ENCODE data around the gene ALDH8A1. TPM values are rescaled to one million over a fixed set of nuclear protein-coding genes. Genes with fewer than 3 reads are reported as not detected.

ALDH8A1 gene, protein sequence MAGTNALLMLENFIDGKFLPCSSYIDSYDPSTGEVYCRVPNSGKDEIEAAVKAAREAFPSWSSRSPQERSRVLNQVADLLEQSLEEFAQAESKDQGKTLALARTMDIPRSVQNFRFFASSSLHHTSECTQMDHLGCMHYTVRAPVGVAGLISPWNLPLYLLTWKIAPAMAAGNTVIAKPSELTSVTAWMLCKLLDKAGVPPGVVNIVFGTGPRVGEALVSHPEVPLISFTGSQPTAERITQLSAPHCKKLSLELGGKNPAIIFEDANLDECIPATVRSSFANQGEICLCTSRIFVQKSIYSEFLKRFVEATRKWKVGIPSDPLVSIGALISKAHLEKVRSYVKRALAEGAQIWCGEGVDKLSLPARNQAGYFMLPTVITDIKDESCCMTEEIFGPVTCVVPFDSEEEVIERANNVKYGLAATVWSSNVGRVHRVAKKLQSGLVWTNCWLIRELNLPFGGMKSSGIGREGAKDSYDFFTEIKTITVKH
- 1 to 10 TPM in 1 of 2 experiments, under 1 TPM in 1; 0.46 to 1.8 TPM for total RNA-seq

DNA sequence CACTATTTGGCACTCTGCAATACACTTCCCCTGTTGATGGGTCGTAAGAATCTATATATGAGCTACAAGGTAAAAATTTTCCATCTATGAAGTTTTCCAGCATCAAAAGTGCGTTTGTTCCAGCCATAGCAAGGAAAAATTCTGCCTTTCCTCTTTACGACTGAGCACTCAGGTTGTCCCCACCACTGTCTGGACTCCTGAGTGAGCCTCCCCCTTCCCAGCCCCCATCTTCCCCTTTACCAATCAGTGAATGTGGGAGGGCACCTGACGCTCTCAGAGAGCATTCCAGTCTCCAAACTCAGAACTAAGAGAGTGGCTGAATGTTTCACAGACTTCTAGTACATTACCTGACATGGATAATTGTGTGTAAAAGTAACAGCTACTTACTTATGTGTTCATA lies at the start of gene ALDH8A1:
Gene ALDH8A1, minus strand, starts transcription at position 175 of the 400 bp plus-strand sequence. Its CDS starts 48 bp downstream, at position 127.
- Mint-ChIP-seq H3K27ac (no peak within 1 kb of the TSS), H3K36me3 (no peaks in the 10 kb centered on the region), H3K9me3 (no peaks in the 10 kb centered on the region), H3K27me3 (no peaks in the 10 kb centered on the region), H3K4me3 (no peak within 1 kb of the TSS), H3K4me1 (no peaks in the 10 kb centered on the region)
- DNase-seq = no peak

DNA sequence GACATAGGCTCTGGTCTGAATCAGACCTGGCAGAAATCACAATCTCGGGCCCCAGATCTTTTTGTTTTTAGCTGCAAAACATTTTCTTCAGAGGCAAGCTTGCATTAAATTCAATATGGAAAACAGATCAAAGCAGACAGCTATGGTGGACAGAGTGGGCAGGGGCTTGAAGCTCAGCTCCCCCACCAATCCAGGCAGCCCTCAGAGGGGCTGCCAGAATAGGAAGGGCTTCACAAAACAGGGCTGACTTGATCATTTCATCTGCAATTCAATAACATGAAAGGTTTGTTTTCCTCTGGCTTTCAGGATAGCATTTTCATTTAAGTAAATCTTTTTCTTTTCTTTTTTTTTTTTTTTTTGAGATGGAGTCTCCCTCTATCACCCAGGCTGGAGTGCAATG lies 49.2 kb upstream of the ALDH8A1 start:
- peaks cover 26% of the 10 kb centered on the region for H3K36me3 Mint-ChIP-seq
- H3K9me3 Mint-ChIP-seq = no peaks in the 10 kb centered on the region
- H3K27me3 Mint-ChIP-seq = no peaks in the 10 kb centered on the region
- DNase-seq = no peak
- peaks cover 26% of the 10 kb centered on the region for H3K4me1 Mint-ChIP-seq
- H3K4me3 Mint-ChIP-seq = no peak overlapping the region
- H3K27ac Mint-ChIP-seq = no peak overlapping the region

DNA sequence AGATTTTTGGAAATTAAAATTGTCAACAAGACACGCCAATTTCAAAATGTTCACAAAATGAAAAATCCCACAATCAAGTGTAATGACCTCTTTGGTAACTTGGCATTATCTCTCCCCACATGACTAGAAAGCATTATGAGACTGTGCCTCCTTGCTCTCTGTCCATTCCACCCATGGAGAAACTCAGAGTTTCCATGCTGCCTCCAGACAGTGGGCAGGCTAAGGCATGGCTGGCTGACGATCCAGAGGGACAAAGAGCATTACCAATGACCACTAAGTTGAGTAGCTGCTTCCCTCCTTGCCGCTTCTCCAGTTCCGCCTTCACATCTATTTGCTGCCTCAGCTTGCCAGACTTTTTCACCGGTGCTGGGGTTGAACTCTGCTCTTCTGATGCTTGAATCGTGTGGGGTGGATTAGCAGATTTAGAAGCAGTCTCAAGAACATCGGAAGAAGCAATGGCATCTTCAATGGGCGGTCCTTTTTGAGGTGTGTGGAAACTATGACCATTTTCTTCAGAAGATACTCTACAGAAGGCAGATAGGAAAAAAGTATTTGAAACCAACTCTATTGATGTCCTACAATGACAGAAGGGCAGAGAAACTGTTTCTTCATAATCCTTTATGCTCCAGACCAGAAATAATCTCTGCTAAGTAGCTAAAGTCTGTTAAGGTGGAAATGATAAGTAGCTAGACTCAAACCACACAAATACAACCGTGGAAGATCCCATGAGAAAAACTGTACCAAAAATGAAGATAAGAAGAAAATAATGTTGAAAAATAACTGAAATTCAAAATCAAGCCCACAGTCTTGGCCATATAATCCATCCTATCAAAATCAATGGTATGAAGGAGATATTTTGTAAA lies 47.5 kb upstream of the ALDH8A1 start:
- Mint-ChIP-seq H3K27ac (peak overlapping the region; percentile 86), H3K27me3 (no peaks in the 10 kb centered on the region), H3K9me3 (no peaks in the 10 kb centered on the region), H3K4me3 (no peak overlapping the region), H3K36me3 (peaks cover 26% of the 10 kb centered on the region), H3K4me1 (peaks cover 22% of the 10 kb centered on the region)
- DNase-seq = no peak

- H3K4me3 Mint-ChIP-seq = no peak overlapping the region
- no peaks in the 10 kb centered on the region for H3K9me3 Mint-ChIP-seq
- H3K36me3 Mint-ChIP-seq = peaks cover 22% of the 10 kb centered on the region
- no peak for DNase-seq
- H3K27me3 Mint-ChIP-seq = no peaks in the 10 kb centered on the region
- H3K4me1 Mint-ChIP-seq = peaks cover 22% of the 10 kb centered on the region
- H3K27ac Mint-ChIP-seq = no peak overlapping the region
Observed at GRCh38 chr6:134995536-134995935, 45.6 kb upstream of the ALDH8A1 start.

DNA sequence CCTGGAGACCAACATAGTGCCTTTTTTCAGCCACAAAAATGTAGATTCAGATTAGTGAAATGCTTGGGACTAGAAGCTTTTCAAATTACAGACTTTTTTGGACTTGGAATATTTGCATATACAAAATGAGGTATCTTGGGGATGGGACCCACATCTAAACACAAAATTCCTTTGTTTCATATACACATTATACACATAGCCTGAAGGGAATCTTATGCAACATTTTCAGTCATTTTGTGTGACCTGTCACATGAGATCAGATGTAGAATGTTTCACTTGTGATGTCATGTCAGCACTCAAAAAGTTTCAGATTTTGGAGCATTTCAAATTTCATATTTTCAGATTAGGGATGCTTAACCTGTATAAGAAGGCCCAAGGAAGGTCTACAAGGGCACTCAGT lies 44.5 kb upstream of the ALDH8A1 start:
- no peak overlapping the region for H3K4me3 Mint-ChIP-seq
- H3K27me3 Mint-ChIP-seq = no peaks in the 10 kb centered on the region
- no peaks in the 10 kb centered on the region for H3K9me3 Mint-ChIP-seq
- H3K36me3 Mint-ChIP-seq = peaks cover 25% of the 10 kb centered on the region
- no peak for DNase-seq
- H3K4me1 Mint-ChIP-seq = peaks cover 22% of the 10 kb centered on the region
- H3K27ac Mint-ChIP-seq = no peak overlapping the region

GRCh38 chr6:134992155-134992554 lies 42.3 kb upstream of the ALDH8A1 start:
- H3K36me3 Mint-ChIP-seq = peaks cover 16% of the 10 kb centered on the region

DNA sequence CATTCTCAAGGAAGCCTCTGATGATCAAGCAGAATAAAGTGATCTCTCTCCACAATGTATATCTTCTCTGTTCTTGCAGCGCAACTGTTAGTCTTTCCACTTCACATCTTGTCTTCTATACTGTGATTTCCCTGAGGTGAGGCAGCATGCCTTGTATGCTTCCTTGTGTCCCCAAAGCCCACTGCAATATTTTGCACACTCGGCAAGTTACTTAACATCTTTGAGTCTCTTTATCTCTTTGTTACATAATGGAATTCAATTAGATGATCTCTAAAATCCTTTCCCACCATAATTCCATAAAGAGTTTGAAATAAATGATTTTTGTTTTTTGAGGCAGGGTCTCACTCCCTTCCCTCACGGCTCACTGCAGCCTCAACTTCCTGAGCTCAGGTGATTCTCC lies 40.4 kb upstream of the ALDH8A1 start:
- no peaks in the 10 kb centered on the region for H3K9me3 Mint-ChIP-seq
- H3K4me3 Mint-ChIP-seq = no peak overlapping the region
- no peak overlapping the region for H3K27ac Mint-ChIP-seq
- H3K27me3 Mint-ChIP-seq = no peaks in the 10 kb centered on the region
- H3K4me1 Mint-ChIP-seq = peaks cover 2% of the 10 kb centered on the region
- peaks cover 10% of the 10 kb centered on the region for H3K36me3 Mint-ChIP-seq
- no peak for DNase-seq

More at GRCh38 chr6:134992155-134992554, 42.3 kb upstream of the ALDH8A1 start:
- no peaks in the 10 kb centered on the region for H3K27me3 Mint-ChIP-seq
- no peak for DNase-seq
- H3K27ac Mint-ChIP-seq = no peak overlapping the region
- no peak overlapping the region for H3K4me3 Mint-ChIP-seq
- H3K9me3 Mint-ChIP-seq = no peaks in the 10 kb centered on the region
- H3K4me1 Mint-ChIP-seq = peaks cover 8% of the 10 kb centered on the region

- Mint-ChIP-seq H3K36me3 (peaks cover 33% of the 10 kb centered on the region), H3K4me1 (peaks cover 36% of the 10 kb centered on the region), H3K9me3 (no peaks in the 10 kb centered on the region), H3K27me3 (no peaks in the 10 kb centered on the region), H3K4me3 (no peak overlapping the region), H3K27ac (no peak overlapping the region)
- no peak for DNase-seq
Observed at GRCh38 chr6:134984821-134985220, 34.9 kb upstream of the ALDH8A1 start.

- DNase-seq = no peak
- Mint-ChIP-seq H3K27me3 (no peaks in the 10 kb centered on the region), H3K36me3 (peaks cover 40% of the 10 kb centered on the region), H3K4me1 (peaks cover 42% of the 10 kb centered on the region), H3K4me3 (no peak overlapping the region), H3K27ac (no peak overlapping the region), H3K9me3 (no peaks in the 10 kb centered on the region)
Observed at GRCh38 chr6:134983823-134984222, 33.9 kb upstream of the ALDH8A1 start.

- Mint-ChIP-seq H3K9me3 (no peaks in the 10 kb centered on the region), H3K36me3 (peaks cover 45% of the 10 kb centered on the region), H3K4me1 (peaks cover 46% of the 10 kb centered on the region), H3K4me3 (no peak overlapping the region), H3K27me3 (no peaks in the 10 kb centered on the region), H3K27ac (no peak overlapping the region)
- DNase-seq = no peak
Observed at GRCh38 chr6:134982161-134982560, 32.3 kb upstream of the ALDH8A1 start.

DNA sequence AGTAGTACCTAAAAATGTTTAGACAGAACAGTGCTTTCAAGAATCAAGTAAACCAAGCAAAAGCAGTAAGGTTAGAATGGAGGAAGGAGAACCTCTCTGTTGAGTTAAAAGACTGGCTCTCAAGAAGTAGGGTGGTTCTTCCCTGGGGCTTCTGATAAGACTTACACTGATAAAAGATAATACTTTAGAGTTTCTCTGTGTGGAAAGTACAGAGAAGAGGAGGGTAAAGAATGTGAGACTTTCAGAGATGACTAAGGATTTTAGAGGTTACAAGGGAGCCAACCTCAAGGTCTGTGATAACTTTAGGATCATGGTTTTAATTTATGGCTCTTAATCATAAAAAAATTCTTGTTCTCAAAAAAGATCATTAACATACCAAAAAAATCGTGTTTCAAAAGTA lies 30.9 kb upstream of the ALDH8A1 start:
- Mint-ChIP-seq H3K27ac (peak overlapping the region; percentile 11), H3K4me1 (peaks cover 46% of the 10 kb centered on the region), H3K36me3 (peaks cover 54% of the 10 kb centered on the region), H3K9me3 (no peaks in the 10 kb centered on the region), H3K4me3 (no peak overlapping the region), H3K27me3 (no peaks in the 10 kb centered on the region)
- no peak for DNase-seq

- Mint-ChIP-seq H3K4me3 (no peak overlapping the region), H3K27ac (peak overlapping the region; percentile 70), H3K4me1 (peaks cover 52% of the 10 kb centered on the region), H3K36me3 (peaks cover 64% of the 10 kb centered on the region), H3K27me3 (no peaks in the 10 kb centered on the region), H3K9me3 (no peaks in the 10 kb centered on the region)
- peak; percentile 51 for DNase-seq
Observed at GRCh38 chr6:134979142-134979541, 29.2 kb upstream of the ALDH8A1 start.

DNA sequence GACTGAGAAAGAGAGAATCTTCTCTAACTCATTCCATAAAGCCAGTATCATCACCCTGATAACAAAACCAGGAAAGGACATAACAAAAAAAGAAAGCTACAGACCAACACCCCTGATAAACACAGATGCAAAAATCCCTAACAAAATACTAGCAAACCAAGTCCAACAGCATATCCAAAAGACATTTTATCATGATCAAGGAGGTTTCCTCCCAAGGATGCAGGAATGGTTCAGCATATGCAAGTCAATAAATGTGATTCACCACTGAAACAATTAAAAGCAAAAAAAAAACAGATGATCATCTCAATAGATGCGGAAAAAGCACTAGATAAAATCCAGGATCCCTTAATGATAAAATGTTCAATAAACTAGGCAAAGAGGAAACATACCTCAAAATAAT lies 24.5 kb upstream of the ALDH8A1 start:
- H3K27ac Mint-ChIP-seq = no peak overlapping the region
- DNase-seq = no peak
- no peak overlapping the region for H3K4me3 Mint-ChIP-seq
- peaks cover 49% of the 10 kb centered on the region for H3K36me3 Mint-ChIP-seq
- H3K27me3 Mint-ChIP-seq = no peaks in the 10 kb centered on the region
- H3K9me3 Mint-ChIP-seq = no peaks in the 10 kb centered on the region
- H3K4me1 Mint-ChIP-seq = peaks cover 20% of the 10 kb centered on the region

DNA sequence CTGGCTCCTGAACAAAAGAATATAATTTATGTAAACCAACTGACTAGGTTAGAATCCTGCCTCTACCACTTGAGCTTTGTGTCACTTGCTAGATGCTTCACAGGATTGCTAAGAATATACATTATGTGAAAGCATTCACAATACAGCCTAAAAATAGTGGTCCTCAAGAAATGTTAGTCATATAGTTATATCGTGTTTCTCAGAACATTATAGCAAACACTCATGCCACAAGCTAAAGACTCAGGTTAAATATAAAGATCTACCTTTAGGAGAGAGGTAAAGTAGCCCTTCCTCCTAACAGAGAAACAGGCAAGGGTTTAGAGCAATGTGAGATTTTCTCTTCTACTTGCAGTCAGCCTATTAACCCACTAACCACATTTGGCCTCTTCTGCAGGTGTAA lies 17.8 kb upstream of the ALDH8A1 start:
- Mint-ChIP-seq H3K4me1 (no peaks in the 10 kb centered on the region), H3K36me3 (peaks cover 22% of the 10 kb centered on the region), H3K4me3 (no peak overlapping the region), H3K27me3 (no peaks in the 10 kb centered on the region), H3K9me3 (no peaks in the 10 kb centered on the region), H3K27ac (no peak overlapping the region)
- DNase-seq = no peak

GRCh38 chr6:134964451-134965203 lies 14.7 kb upstream of the ALDH8A1 start:
- Mint-ChIP-seq H3K27ac (no peak overlapping the region), H3K9me3 (peaks cover 10% of the 10 kb centered on the region), H3K4me1 (no peaks in the 10 kb centered on the region), H3K27me3 (no peaks in the 10 kb centered on the region), H3K36me3 (peaks cover 46% of the 10 kb centered on the region), H3K4me3 (no peak overlapping the region)
- no peak for DNase-seq
